Measurements from ENCODE around the gene NINL. TPM values are rescaled to one million over a fixed set of nuclear protein-coding genes. Genes with fewer than 3 reads are reported as not detected.

Gene NINL
- total RNA-seq, 1 experiment from 2014 or later = 13.6 TPM

DNA sequence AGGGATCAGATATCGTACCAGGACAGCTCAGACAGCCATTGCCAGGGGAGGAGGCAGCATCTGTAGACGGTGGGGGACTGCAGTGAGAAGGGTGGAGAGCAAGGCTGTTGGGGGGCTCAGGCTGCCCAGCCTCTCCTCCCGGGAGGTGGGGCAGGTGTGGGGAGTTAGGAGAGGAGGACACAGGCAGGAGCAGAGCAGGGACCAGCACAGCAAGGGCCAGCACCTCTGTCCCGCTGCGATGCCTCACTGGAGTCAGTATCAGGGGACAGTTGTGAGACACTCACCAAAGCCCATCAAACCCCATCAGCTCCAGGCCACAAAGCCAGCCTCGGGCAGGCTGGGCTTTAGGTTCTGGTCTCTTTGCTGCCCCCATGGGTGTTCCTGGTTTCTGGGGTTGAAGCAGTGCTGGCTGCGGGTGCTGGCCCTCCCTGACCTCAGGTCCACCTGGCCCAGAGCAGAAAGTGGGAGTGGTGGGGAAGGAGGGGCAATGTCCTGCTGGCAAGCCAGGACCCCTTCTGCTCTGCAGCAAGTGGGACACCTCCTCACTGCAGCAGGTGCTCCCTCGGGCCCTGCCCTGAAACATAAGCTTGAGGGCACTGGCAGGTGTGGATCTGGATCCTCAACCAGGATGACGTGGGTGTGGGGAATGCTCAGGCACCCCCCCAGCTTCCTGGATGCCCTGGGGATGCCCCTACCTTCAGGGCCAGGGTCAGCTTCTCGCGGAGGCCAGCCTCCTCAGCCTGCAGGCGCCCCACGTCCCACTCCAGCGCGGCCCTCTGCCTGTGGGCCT is 94.5 kb downstream of the NINL start:
- TF ChIP-seq CTCF (IDR thresholded peaks at IDR 0.05; ENCODE audit: insufficient read depth in 1 of 2, low read depth in 1 of 2, low read length in 1 of 2, severe bottlenecking in 1 of 2, unreplicated experiment in 1 of 2) = no peak
- intact Hi-C loops (cut with micrococcal nuclease; ENCODE audit: unreplicated experiment) = no loop called here
- DNase-seq = no peak
- no peaks in the 10 kb centered on the region for H3K9me3 Mint-ChIP-seq (ENCODE audit: unreplicated experiment)
- H3K36me3 Mint-ChIP-seq (ENCODE audit: insufficient read depth, unreplicated experiment) = no peaks in the 10 kb centered on the region
- no peak overlapping the region for H3K4me3 Mint-ChIP-seq (ENCODE audit: unreplicated experiment)
- Histone ChIP-seq H3K9me3 (no peaks in the 10 kb centered on the region), H3K27me3 (replicated peaks; ENCODE audit: control insufficient read depth, insufficient read depth, low read length) (no peaks in the 10 kb centered on the region), H3K36me3 (ENCODE audit: control insufficient read depth, insufficient read depth, low read length) (no peaks in the 10 kb centered on the region; the same call in 1 of the 2 replicates), H3K4me1 (no peaks in the 10 kb centered on the region), H3K4me3 (ENCODE audit: low read depth, low read length) (no peak overlapping the region)
- ChIA-PET POLR2A (no interaction called here), CTCF (no interaction called here)
- H3K4me1 Mint-ChIP-seq (ENCODE audit: low read depth, unreplicated experiment) = no peaks in the 10 kb centered on the region
- H3K27ac Mint-ChIP-seq (ENCODE audit: unreplicated experiment) = no peak overlapping the region
- no peaks in the 10 kb centered on the region for H3K27me3 Mint-ChIP-seq (ENCODE audit: insufficient read depth, unreplicated experiment)
- BruUV-seq (replicated peaks) = no TSS peak

DNA sequence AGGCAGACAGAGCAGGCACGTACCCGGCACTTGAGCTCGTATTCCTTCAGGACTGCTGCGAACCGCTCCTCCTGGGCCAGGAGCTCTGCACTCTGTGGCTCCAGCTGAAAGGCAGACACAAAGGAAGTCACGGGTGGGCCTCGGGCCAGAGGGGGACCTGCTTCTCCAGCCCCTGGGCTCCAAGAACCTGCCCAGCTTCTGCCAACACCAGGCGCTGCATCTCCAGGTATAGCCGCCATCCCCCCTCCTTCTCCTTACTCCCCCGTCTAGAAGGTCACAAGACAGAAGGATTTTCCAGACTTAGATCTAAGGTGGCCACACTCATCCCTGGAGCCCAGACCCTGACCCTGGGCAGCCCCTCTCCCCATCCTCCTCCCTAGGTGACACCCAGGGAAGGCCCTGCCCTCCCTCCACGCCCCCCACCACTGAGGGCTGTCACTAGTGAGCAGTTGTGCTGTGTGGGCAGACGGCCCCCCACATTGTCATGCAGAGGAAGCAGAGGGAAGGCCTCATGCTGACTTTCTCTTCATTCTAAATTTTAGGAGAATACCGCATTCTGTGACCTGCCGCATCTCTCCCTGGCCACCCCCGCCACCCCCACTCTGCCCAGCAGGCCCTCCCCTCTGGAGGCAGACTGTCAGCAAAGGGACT is 96.0 kb downstream of the NINL start:
- H3K36me3 ChIP-seq (ENCODE audit: control insufficient read depth, insufficient read depth, low read length) = no peaks in the 10 kb centered on the region; the same call in 1 of the 2 replicates
- H3K9me3 ChIP-seq = no peaks in the 10 kb centered on the region
- H3K4me3 ChIP-seq (ENCODE audit: low read depth, low read length) = no peak overlapping the region
- H3K4me3 Mint-ChIP-seq (ENCODE audit: unreplicated experiment) = no peak overlapping the region
- CTCF ChIA-PET = no interaction called here
- H3K36me3 Mint-ChIP-seq (ENCODE audit: insufficient read depth, unreplicated experiment) = no peaks in the 10 kb centered on the region
- no peak for TF ChIP-seq CTCF (IDR thresholded peaks at IDR 0.05; ENCODE audit: insufficient read depth in 1 of 2, low read depth in 1 of 2, low read length in 1 of 2, severe bottlenecking in 1 of 2, unreplicated experiment in 1 of 2)
- no peaks in the 10 kb centered on the region for H3K27me3 Mint-ChIP-seq (ENCODE audit: insufficient read depth, unreplicated experiment)
- POLR2A ChIA-PET = no interaction called here
- H3K4me1 ChIP-seq = no peaks in the 10 kb centered on the region
- H3K4me1 Mint-ChIP-seq (ENCODE audit: low read depth, unreplicated experiment) = no peaks in the 10 kb centered on the region
- no peaks in the 10 kb centered on the region for H3K27me3 ChIP-seq (replicated peaks; ENCODE audit: control insufficient read depth, insufficient read depth, low read length)
- H3K27ac Mint-ChIP-seq (ENCODE audit: unreplicated experiment) = no peak overlapping the region
- DNase-seq = no peak
- H3K9me3 Mint-ChIP-seq (ENCODE audit: unreplicated experiment) = no peaks in the 10 kb centered on the region
- no TSS peak for BruUV-seq (replicated peaks)
- intact Hi-C loops (cut with micrococcal nuclease; ENCODE audit: unreplicated experiment) = no loop called here

DNA sequence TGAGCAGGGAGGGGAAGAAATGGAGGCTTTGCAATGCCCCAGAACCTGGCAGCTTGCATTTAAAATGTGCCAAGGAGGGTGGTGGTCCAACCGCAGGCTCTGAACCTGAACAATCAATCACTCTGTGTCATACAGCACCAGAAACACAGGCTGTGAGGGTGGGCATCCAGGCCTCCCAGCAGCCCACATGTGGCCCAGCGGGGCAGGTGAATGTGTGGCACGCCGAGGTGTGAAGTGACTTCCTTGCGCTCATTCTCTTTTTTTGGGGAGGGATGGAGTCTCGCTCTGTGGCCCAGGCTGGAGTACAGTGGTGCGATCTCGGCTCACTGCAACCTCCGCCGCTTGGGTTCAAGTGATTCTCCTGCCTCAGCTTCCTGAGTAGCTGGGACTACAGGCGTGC is 97.4 kb downstream of the NINL start:
- POLR2A ChIA-PET = no interaction called here
- H3K36me3 Mint-ChIP-seq (ENCODE audit: insufficient read depth, unreplicated experiment) = no peaks in the 10 kb centered on the region
- CTCF ChIA-PET = no interaction called here

More for the DNA sequence above, 97.4 kb downstream of the NINL start:
- Mint-ChIP-seq H3K9me3 (ENCODE audit: unreplicated experiment) (no peaks in the 10 kb centered on the region), H3K27me3 (ENCODE audit: insufficient read depth, unreplicated experiment) (no peaks in the 10 kb centered on the region), H3K27ac (ENCODE audit: unreplicated experiment) (no peak overlapping the region), H3K4me3 (ENCODE audit: unreplicated experiment) (no peak overlapping the region), H3K4me1 (ENCODE audit: low read depth, unreplicated experiment) (no peaks in the 10 kb centered on the region)
- Histone ChIP-seq H3K4me3 (ENCODE audit: low read depth, low read length) (no peak overlapping the region), H3K9me3 (no peaks in the 10 kb centered on the region), H3K4me1 (no peaks in the 10 kb centered on the region), H3K27me3 (replicated peaks; ENCODE audit: control insufficient read depth, insufficient read depth, low read length) (no peaks in the 10 kb centered on the region), H3K36me3 (ENCODE audit: control insufficient read depth, insufficient read depth, low read length) (no peaks in the 10 kb centered on the region; the same call in 1 of the 2 replicates)
- DNase-seq = no peak
- BruUV-seq (replicated peaks) = no TSS peak
- intact Hi-C loops (cut with micrococcal nuclease; ENCODE audit: unreplicated experiment) = no loop called here
- no peak for TF ChIP-seq CTCF (IDR thresholded peaks at IDR 0.05; ENCODE audit: insufficient read depth in 1 of 2, low read depth in 1 of 2, low read length in 1 of 2, severe bottlenecking in 1 of 2, unreplicated experiment in 1 of 2)
